PC-3 (cell line): Measurements from ENCODE around the gene GSTM3.

ENCODE experiments used
- EZH2 ChIP-seq: fragments of 300-600 bp; sonication (generic); IDR thresholded peaks from one replicate; pipeline ENCODE4 v1.6.1; 2017; ENCODE audit warnings: antibody characterized with exemption, mild to moderate bottlenecking, low read length; ENCODE audit not compliant: unreplicated experiment
- EZH2phosphoT487 ChIP-seq: fragments of 300-600 bp; sonication (generic); IDR thresholded peaks from 2 replicates; pipeline ENCODE4 v1.6.1; 2018; ENCODE audit warnings: mild to moderate bottlenecking, antibody characterized with exemption, low read length, borderline replicate concordance
- TF ChIP-seq, protein P1 (sequence below): fragments of 300-600 bp; sonication (generic); conservative IDR thresholded peaks from 2 replicates; pipeline ENCODE4 v1.5.1; 2017; ENCODE audit warnings: antibody characterized with exemption, low read depth, mild to moderate bottlenecking, low read length

GRCh38 chr1:109768335-109768650 lies 27.5 kb upstream of the GSTM3 start:
- TF ChIP-seq, protein P1, sequence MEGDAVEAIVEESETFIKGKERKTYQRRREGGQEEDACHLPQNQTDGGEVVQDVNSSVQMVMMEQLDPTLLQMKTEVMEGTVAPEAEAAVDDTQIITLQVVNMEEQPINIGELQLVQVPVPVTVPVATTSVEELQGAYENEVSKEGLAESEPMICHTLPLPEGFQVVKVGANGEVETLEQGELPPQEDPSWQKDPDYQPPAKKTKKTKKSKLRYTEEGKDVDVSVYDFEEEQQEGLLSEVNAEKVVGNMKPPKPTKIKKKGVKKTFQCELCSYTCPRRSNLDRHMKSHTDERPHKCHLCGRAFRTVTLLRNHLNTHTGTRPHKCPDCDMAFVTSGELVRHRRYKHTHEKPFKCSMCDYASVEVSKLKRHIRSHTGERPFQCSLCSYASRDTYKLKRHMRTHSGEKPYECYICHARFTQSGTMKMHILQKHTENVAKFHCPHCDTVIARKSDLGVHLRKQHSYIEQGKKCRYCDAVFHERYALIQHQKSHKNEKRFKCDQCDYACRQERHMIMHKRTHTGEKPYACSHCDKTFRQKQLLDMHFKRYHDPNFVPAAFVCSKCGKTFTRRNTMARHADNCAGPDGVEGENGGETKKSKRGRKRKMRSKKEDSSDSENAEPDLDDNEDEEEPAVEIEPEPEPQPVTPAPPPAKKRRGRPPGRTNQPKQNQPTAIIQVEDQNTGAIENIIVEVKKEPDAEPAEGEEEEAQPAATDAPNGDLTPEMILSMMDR, result no peak
- no peak for TF ChIP-seq EZH2phosphoT487
- no peak for TF ChIP-seq EZH2
